ENCODE data around the gene EIF5B.

GRCh38 chr2:99389371-99389770, 52.2 kb downstream of the EIF5B start:
- TF ChIP-seq, protein P1, sequence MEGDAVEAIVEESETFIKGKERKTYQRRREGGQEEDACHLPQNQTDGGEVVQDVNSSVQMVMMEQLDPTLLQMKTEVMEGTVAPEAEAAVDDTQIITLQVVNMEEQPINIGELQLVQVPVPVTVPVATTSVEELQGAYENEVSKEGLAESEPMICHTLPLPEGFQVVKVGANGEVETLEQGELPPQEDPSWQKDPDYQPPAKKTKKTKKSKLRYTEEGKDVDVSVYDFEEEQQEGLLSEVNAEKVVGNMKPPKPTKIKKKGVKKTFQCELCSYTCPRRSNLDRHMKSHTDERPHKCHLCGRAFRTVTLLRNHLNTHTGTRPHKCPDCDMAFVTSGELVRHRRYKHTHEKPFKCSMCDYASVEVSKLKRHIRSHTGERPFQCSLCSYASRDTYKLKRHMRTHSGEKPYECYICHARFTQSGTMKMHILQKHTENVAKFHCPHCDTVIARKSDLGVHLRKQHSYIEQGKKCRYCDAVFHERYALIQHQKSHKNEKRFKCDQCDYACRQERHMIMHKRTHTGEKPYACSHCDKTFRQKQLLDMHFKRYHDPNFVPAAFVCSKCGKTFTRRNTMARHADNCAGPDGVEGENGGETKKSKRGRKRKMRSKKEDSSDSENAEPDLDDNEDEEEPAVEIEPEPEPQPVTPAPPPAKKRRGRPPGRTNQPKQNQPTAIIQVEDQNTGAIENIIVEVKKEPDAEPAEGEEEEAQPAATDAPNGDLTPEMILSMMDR (IDR thresholded peaks at IDR 0.05): no peak
- TF ChIP-seq POLR2AphosphoS5 (IDR thresholded peaks at IDR 0.05; ENCODE audit: low read depth, low read length): no peak
- TF ChIP-seq TCF7L2 (IDR thresholded peaks at IDR 0.05; ENCODE audit: low read depth, low read length): no peak
- TF ChIP-seq, protein P2, sequence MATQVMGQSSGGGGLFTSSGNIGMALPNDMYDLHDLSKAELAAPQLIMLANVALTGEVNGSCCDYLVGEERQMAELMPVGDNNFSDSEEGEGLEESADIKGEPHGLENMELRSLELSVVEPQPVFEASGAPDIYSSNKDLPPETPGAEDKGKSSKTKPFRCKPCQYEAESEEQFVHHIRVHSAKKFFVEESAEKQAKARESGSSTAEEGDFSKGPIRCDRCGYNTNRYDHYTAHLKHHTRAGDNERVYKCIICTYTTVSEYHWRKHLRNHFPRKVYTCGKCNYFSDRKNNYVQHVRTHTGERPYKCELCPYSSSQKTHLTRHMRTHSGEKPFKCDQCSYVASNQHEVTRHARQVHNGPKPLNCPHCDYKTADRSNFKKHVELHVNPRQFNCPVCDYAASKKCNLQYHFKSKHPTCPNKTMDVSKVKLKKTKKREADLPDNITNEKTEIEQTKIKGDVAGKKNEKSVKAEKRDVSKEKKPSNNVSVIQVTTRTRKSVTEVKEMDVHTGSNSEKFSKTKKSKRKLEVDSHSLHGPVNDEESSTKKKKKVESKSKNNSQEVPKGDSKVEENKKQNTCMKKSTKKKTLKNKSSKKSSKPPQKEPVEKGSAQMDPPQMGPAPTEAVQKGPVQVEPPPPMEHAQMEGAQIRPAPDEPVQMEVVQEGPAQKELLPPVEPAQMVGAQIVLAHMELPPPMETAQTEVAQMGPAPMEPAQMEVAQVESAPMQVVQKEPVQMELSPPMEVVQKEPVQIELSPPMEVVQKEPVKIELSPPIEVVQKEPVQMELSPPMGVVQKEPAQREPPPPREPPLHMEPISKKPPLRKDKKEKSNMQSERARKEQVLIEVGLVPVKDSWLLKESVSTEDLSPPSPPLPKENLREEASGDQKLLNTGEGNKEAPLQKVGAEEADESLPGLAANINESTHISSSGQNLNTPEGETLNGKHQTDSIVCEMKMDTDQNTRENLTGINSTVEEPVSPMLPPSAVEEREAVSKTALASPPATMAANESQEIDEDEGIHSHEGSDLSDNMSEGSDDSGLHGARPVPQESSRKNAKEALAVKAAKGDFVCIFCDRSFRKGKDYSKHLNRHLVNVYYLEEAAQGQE (IDR thresholded peaks at IDR 0.05; ENCODE audit: insufficient read depth in 1 of 2, low read depth in 2 of 2, low read length in 1 of 2): no peak

All from Panc1 (cell line).